ENCODE measurements around the gene SMAGP.
"Not testable (repeated sequence)": the region's sequence is repeated elsewhere in the genome, so short reads cannot be mapped to it uniquely, and the experiment has no call there.

Gene SMAGP

GRCh38 chr12:51270067-51270950 lies at the start of gene SMAGP:
Gene SMAGP (minus strand): TSS chr12:51270415. CDS start chr12:51269278, 1,137 bp downstream.
- Histone ChIP-seq H3K36me3 (ENCODE audit: control insufficient read depth, low read depth, low read length) (no peaks in the 10 kb centered on the region), H3K27me3 (ENCODE audit: control insufficient read depth, insufficient read depth, low read length) (peaks cover 26% of the 10 kb centered on the region), H3K9ac (ENCODE audit: low read length) (peak within 1 kb of the TSS; percentile 24), H3K9me3 (ENCODE audit: control insufficient read depth, low read depth, low read length) (no peaks in the 10 kb centered on the region), H3K4me3 (ENCODE audit: low read length) (peak within 1 kb of the TSS; percentile 53), H3K27ac (ENCODE audit: low read length) (no peak within 1 kb of the TSS), H3K4me1 (ENCODE audit: control insufficient read depth, low read depth, low read length) (peaks cover 4% of the 10 kb centered on the region)

DNA sequence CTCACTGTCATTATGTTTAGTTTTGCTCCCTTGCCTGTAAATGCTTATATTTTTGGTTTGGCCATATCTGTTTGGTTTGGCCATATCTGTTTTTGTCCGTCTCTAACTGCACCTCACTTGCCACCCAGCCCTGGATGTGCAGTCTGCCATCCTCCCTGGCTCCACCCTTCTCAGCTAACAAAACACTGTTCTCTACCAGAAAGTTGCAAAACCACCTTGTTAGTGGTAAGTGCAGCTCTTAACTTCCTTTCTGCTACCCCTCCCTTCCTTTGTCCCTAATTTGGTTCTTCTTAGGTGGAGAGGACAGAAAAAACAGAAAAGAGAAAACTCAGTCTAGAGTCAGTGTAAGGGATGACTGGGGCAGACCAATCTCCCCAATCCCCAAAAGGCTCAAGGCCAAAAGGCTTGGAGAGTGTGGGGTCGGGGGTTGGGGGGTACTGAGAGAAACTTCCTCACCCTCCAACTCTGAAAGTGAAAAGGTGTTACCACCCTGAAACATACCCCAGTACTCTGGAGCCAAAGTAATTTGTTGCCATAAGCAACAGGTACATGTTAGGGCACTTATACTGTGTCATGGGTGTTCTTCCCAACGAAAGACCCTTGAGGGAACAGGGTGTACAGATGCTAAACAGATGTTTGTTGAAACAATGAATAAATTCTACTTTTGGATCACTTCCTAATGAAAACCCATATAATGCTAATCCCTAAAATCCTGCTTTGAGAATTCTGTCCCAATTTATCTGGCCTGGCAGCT lies 48.8 kb upstream of the SMAGP start:
- Histone ChIP-seq H3K27ac (ENCODE audit: low read length) (no peak overlapping the region), H3K4me1 (ENCODE audit: control insufficient read depth, low read depth, low read length) (peaks cover 14% of the 10 kb centered on the region), H3K9me3 (ENCODE audit: control insufficient read depth, low read depth, low read length) (no peaks in the 10 kb centered on the region), H3K9ac (ENCODE audit: low read length) (no peak overlapping the region), H3K27me3 (ENCODE audit: control insufficient read depth, insufficient read depth, low read length) (no peaks in the 10 kb centered on the region), H3K4me3 (ENCODE audit: low read length) (no peak overlapping the region), H3K36me3 (ENCODE audit: control insufficient read depth, low read depth, low read length) (no peaks in the 10 kb centered on the region)

DNA sequence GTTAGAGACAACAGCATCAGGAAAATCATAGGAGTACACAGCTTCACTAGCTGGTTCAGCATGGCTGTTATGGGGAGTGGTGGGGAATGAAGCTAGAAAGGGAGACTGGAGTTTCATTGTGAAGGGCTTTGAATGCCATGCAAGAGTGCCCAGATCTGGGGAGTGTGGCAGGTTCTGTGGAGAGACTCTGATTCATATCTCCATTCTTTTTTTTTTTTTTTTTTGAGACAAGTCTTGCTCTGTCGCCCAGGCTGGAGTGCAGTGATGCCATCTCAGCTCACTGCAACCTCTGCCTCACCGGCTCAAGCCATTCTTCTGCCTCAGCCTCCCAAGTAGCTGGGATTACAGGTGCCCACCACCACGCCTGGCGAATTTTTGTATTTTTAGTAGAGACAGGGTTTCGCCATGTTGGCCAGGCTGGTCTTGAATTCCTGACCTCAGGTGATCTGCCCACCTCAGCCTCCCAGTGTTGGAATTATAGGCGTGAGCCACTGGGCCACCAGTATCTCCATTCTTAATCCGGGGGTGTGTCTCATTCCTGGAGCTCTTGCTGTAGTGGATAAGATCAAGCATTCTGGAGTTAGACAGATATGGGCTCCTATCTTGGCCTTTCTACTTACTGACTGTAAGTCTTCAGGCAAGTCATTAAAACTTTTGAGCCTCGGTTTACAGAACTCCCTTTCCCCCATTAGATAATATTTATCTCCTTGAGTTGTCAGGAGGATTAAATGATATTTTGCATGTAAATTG lies 48.0 kb upstream of the SMAGP start:
- not testable (repeated sequence) for H3K27me3 ChIP-seq (ENCODE audit: control insufficient read depth, insufficient read depth, low read length); H3K4me3 ChIP-seq (ENCODE audit: low read length); H3K9me3 ChIP-seq (ENCODE audit: control insufficient read depth, low read depth, low read length); H3K9ac ChIP-seq (ENCODE audit: low read length); H3K36me3 ChIP-seq (ENCODE audit: control insufficient read depth, low read depth, low read length); H3K27ac ChIP-seq (ENCODE audit: low read length)
- peaks cover 14% of the 10 kb centered on the region for H3K4me1 ChIP-seq (ENCODE audit: control insufficient read depth, low read depth, low read length)

- H3K9ac ChIP-seq (ENCODE audit: low read length), result no peak overlapping the region
- H3K27ac ChIP-seq (ENCODE audit: low read length), result no peak overlapping the region
- no peak overlapping the region for H3K4me3 ChIP-seq (ENCODE audit: low read length)
- no peaks in the 10 kb centered on the region for H3K9me3 ChIP-seq (ENCODE audit: control insufficient read depth, low read depth, low read length)
- no peaks in the 10 kb centered on the region for H3K36me3 ChIP-seq (ENCODE audit: control insufficient read depth, low read depth, low read length)
- H3K4me1 ChIP-seq (ENCODE audit: control insufficient read depth, low read depth, low read length), result no peaks in the 10 kb centered on the region
- H3K27me3 ChIP-seq (ENCODE audit: control insufficient read depth, insufficient read depth, low read length), result no peaks in the 10 kb centered on the region
Measured at GRCh38 chr12:51311389-51311788, 41.2 kb upstream of the SMAGP start.

DNA sequence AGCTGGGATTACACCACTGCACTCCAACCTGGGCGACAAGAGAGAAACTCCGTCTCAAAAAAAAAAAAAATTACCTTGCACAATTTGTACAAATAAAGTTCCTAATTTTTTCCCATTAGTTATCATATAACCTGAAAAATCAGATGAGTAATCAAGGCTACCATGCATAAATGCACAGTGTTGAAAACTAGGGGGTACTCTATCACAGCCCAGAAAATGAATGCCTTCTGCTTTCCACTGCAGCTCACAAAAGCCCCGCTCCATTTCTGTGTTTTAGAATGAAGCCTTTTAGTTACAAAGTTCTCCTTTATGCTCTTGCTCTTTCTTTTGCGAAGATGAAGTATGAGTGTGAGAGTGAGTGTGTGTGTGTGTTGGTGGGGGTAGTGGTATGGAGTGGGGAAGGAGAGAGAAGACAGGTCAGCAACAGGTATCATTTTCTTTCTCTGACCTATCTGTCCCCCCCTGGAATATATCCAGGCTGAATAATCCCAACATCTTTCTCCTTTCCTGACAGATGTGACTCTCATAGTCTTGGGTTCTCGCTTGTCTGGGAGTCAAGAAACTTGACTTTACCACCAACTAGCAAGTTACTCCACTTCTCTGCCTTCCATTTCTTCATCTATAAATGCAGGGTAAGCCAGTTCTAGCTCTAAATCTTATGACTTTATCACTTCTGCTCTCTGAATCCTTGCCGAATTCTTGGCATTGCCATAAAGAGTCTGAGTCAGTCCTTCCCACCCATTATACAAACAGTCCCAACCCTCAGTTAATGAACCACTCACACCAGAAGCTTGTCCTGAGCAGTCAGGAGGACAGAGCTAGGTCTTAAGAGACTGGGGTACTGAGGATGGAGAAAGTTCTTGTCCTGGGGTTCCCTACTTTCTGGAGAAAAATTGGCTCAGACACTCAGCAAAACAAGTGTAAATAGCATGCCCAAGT lies 37.7 kb upstream of the SMAGP start:
- Histone ChIP-seq H3K4me3 (ENCODE audit: low read length) (no peak overlapping the region), H3K9ac (ENCODE audit: low read length) (no peak overlapping the region), H3K4me1 (ENCODE audit: control insufficient read depth, low read depth, low read length) (no peaks in the 10 kb centered on the region), H3K27ac (ENCODE audit: low read length) (no peak overlapping the region), H3K36me3 (ENCODE audit: control insufficient read depth, low read depth, low read length) (no peaks in the 10 kb centered on the region), H3K27me3 (ENCODE audit: control insufficient read depth, insufficient read depth, low read length) (no peaks in the 10 kb centered on the region), H3K9me3 (ENCODE audit: control insufficient read depth, low read depth, low read length) (no peaks in the 10 kb centered on the region)

- H3K9ac ChIP-seq (ENCODE audit: low read length), result no peak overlapping the region
- H3K9me3 ChIP-seq (ENCODE audit: control insufficient read depth, low read depth, low read length), result no peaks in the 10 kb centered on the region
- no peak overlapping the region for H3K27ac ChIP-seq (ENCODE audit: low read length)
- H3K4me3 ChIP-seq (ENCODE audit: low read length), result no peak overlapping the region
- no peaks in the 10 kb centered on the region for H3K4me1 ChIP-seq (ENCODE audit: control insufficient read depth, low read depth, low read length)
- no peaks in the 10 kb centered on the region for H3K27me3 ChIP-seq (ENCODE audit: control insufficient read depth, insufficient read depth, low read length)
- H3K36me3 ChIP-seq (ENCODE audit: control insufficient read depth, low read depth, low read length), result no peaks in the 10 kb centered on the region
Measured at GRCh38 chr12:51306507-51306906, 36.3 kb upstream of the SMAGP start.

DNA sequence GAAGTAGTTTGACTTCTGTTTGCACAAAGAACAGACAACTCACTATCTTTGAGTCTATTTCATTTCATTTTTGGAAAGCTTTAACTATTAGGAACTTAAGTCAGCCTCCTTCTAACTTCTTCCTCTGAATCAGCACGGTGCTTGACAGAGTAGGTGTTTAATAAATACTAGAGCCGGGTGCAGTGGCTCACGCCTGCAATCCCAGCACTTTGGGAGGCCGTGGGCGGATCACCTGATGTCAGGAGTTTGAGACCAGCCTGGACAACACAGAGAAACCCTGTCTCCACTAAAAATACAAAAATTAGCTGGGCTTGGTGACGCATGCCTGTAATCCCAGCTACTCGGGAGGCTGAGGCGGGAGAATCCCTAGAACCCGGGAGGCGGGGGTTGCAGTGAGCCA lies 30.6 kb upstream of the SMAGP start:
- not testable (repeated sequence) for H3K9ac ChIP-seq (ENCODE audit: low read length); H3K4me3 ChIP-seq (ENCODE audit: low read length); H3K9me3 ChIP-seq (ENCODE audit: control insufficient read depth, low read depth, low read length); H3K4me1 ChIP-seq (ENCODE audit: control insufficient read depth, low read depth, low read length); H3K27me3 ChIP-seq (ENCODE audit: control insufficient read depth, insufficient read depth, low read length); H3K36me3 ChIP-seq (ENCODE audit: control insufficient read depth, low read depth, low read length); H3K27ac ChIP-seq (ENCODE audit: low read length)

GRCh38 chr12:51295651-51296050 lies 25.4 kb upstream of the SMAGP start:
- H3K9ac ChIP-seq (ENCODE audit: low read length), result no peak overlapping the region

GRCh38 chr12:51294097-51294496 lies 23.9 kb upstream of the SMAGP start:
- H3K4me3 ChIP-seq (ENCODE audit: low read length); H3K36me3 ChIP-seq (ENCODE audit: control insufficient read depth, low read depth, low read length); H3K27ac ChIP-seq (ENCODE audit: low read length); H3K9me3 ChIP-seq (ENCODE audit: control insufficient read depth, low read depth, low read length); H3K4me1 ChIP-seq (ENCODE audit: control insufficient read depth, low read depth, low read length); H3K9ac ChIP-seq (ENCODE audit: low read length); H3K27me3 ChIP-seq (ENCODE audit: control insufficient read depth, insufficient read depth, low read length): not testable (repeated sequence)

More at GRCh38 chr12:51295651-51296050, 25.4 kb upstream of the SMAGP start:
- Histone ChIP-seq H3K4me1 (ENCODE audit: control insufficient read depth, low read depth, low read length) (no peaks in the 10 kb centered on the region), H3K27me3 (ENCODE audit: control insufficient read depth, insufficient read depth, low read length) (no peaks in the 10 kb centered on the region), H3K36me3 (ENCODE audit: control insufficient read depth, low read depth, low read length) (no peaks in the 10 kb centered on the region), H3K9me3 (ENCODE audit: control insufficient read depth, low read depth, low read length) (no peaks in the 10 kb centered on the region), H3K4me3 (ENCODE audit: low read length) (no peak overlapping the region), H3K27ac (ENCODE audit: low read length) (no peak overlapping the region)

DNA sequence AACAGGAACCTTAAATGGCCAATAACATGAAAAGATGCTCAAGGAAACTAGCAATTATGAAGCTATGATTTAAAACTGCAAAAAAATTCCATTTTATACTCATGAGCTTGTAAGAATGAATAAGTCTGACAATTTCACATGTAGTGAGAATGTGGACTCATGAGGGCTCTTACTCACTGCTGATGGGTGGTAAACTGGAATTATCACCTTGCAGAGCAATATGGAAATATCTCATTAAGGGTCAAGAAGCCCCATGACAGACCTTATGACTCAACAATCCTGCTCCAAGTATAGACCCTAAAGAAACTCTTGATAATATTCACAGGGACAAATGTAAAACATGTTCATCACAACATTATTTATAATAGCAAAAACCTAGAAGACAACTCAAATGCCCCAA lies 23.5 kb upstream of the SMAGP start:
- H3K27ac ChIP-seq (ENCODE audit: low read length), result no peak overlapping the region
- H3K4me1 ChIP-seq (ENCODE audit: control insufficient read depth, low read depth, low read length), result no peaks in the 10 kb centered on the region
- H3K36me3 ChIP-seq (ENCODE audit: control insufficient read depth, low read depth, low read length), result no peaks in the 10 kb centered on the region
- no peaks in the 10 kb centered on the region for H3K27me3 ChIP-seq (ENCODE audit: control insufficient read depth, insufficient read depth, low read length)
- H3K9ac ChIP-seq (ENCODE audit: low read length), result no peak overlapping the region
- no peak overlapping the region for H3K4me3 ChIP-seq (ENCODE audit: low read length)
- H3K9me3 ChIP-seq (ENCODE audit: control insufficient read depth, low read depth, low read length), result no peaks in the 10 kb centered on the region
